ENCODE data around the gene A4GNT. TPM values are rescaled to one million over a fixed set of nuclear protein-coding genes. Genes with fewer than 3 reads are reported as not detected.
"Not testable (repeated sequence)": the region's sequence is repeated elsewhere in the genome, so short reads cannot be mapped to it uniquely, and the experiment has no call there.

A4GNT gene
- total RNA-seq, 1 donor from 2014 or later = not detected

GRCh38 chr3:138105598-138105997 is 26.6 kb downstream of the A4GNT start:
- Mint-ChIP-seq H3K9me3 (no peaks in the 10 kb centered on the region), H3K27ac (no peak overlapping the region), H3K4me3 (no peak overlapping the region), H3K36me3 (peaks cover 8% of the 10 kb centered on the region), H3K4me1 (no peaks in the 10 kb centered on the region), H3K27me3 (ENCODE audit: low read depth) (no peaks in the 10 kb centered on the region)
- TF ChIP-seq CTCF (IDR thresholded peaks at IDR 0.05; ENCODE audit: unreplicated experiment) = no peak
- DNase-seq (ENCODE audit: low spot score in 2 of 2, unreplicated experiment in 2 of 2) = no peak

GRCh38 chr3:138103466-138103865 is 28.7 kb downstream of the A4GNT start:
- Mint-ChIP-seq H3K27ac (no peak overlapping the region), H3K4me1 (no peaks in the 10 kb centered on the region), H3K36me3 (peaks cover 8% of the 10 kb centered on the region), H3K9me3 (no peaks in the 10 kb centered on the region), H3K4me3 (no peak overlapping the region), H3K27me3 (ENCODE audit: low read depth) (no peaks in the 10 kb centered on the region)
- DNase-seq (ENCODE audit: low spot score in 2 of 2, unreplicated experiment in 2 of 2) = no peak
- no peak for TF ChIP-seq CTCF (IDR thresholded peaks at IDR 0.05; ENCODE audit: unreplicated experiment)

- not testable (repeated sequence) for H3K27ac Mint-ChIP-seq; H3K27me3 Mint-ChIP-seq (ENCODE audit: low read depth); H3K4me3 Mint-ChIP-seq; H3K9me3 Mint-ChIP-seq; H3K36me3 Mint-ChIP-seq; H3K4me1 Mint-ChIP-seq; DNase-seq (ENCODE audit: low spot score in 2 of 2, unreplicated experiment in 2 of 2)
These were observed 30.7 kb downstream of the A4GNT start for GRCh38 chr3:138101351-138101940.

- no peak for DNase-seq (ENCODE audit: low spot score in 2 of 2, unreplicated experiment in 2 of 2)
- Mint-ChIP-seq H3K4me3 (no peak overlapping the region), H3K9me3 (no peaks in the 10 kb centered on the region), H3K27ac (no peak overlapping the region), H3K27me3 (ENCODE audit: low read depth) (no peaks in the 10 kb centered on the region), H3K36me3 (peaks cover 15% of the 10 kb centered on the region), H3K4me1 (no peaks in the 10 kb centered on the region)
- no peak for TF ChIP-seq CTCF (IDR thresholded peaks at IDR 0.05; ENCODE audit: unreplicated experiment)
These were observed 32.8 kb downstream of the A4GNT start for GRCh38 chr3:138099417-138099816.

GRCh38 chr3:138097192-138098172 is 34.7 kb downstream of the A4GNT start:
- TF ChIP-seq CTCF (IDR thresholded peaks at IDR 0.05; ENCODE audit: unreplicated experiment) = peak; percentile 33
- no peak overlapping the region for H3K4me3 Mint-ChIP-seq
- peaks cover 14% of the 10 kb centered on the region for H3K9me3 Mint-ChIP-seq
- peaks cover 32% of the 10 kb centered on the region for H3K36me3 Mint-ChIP-seq
- DNase-seq (ENCODE audit: low spot score in 2 of 2, unreplicated experiment in 2 of 2) = no peak
- H3K27ac Mint-ChIP-seq = no peak overlapping the region
- no peaks in the 10 kb centered on the region for H3K4me1 Mint-ChIP-seq
- no peaks in the 10 kb centered on the region for H3K27me3 Mint-ChIP-seq (ENCODE audit: low read depth)

- no peak for DNase-seq (ENCODE audit: low spot score in 2 of 2, unreplicated experiment in 2 of 2)
- peaks cover 16% of the 10 kb centered on the region for H3K9me3 Mint-ChIP-seq
- no peaks in the 10 kb centered on the region for H3K4me1 Mint-ChIP-seq
- no peak for TF ChIP-seq CTCF (IDR thresholded peaks at IDR 0.05; ENCODE audit: unreplicated experiment)
- no peak overlapping the region for H3K4me3 Mint-ChIP-seq
- no peak overlapping the region for H3K27ac Mint-ChIP-seq
- H3K27me3 Mint-ChIP-seq (ENCODE audit: low read depth) = no peaks in the 10 kb centered on the region
- peaks cover 35% of the 10 kb centered on the region for H3K36me3 Mint-ChIP-seq
These were observed 38.5 kb downstream of the A4GNT start for GRCh38 chr3:138093721-138094120.

Measured in mesothelial cell of epicardium (in vitro differentiated cells).